ELR (cell line): ENCODE measurements around the gene GFOD2.
"Not testable (repeated sequence)": the region's sequence is repeated elsewhere in the genome, so short reads cannot be mapped to it uniquely, and the experiment has no call there.

Experiments used
- DNase-seq: peaks from one replicate; pipeline ENCODE4 v3.0.0-alpha.2; 2015; ENCODE audit warnings: low read depth

The GFOD2 gene, protein sequence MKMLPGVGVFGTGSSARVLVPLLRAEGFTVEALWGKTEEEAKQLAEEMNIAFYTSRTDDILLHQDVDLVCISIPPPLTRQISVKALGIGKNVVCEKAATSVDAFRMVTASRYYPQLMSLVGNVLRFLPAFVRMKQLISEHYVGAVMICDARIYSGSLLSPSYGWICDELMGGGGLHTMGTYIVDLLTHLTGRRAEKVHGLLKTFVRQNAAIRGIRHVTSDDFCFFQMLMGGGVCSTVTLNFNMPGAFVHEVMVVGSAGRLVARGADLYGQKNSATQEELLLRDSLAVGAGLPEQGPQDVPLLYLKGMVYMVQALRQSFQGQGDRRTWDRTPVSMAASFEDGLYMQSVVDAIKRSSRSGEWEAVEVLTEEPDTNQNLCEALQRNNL

DNA sequence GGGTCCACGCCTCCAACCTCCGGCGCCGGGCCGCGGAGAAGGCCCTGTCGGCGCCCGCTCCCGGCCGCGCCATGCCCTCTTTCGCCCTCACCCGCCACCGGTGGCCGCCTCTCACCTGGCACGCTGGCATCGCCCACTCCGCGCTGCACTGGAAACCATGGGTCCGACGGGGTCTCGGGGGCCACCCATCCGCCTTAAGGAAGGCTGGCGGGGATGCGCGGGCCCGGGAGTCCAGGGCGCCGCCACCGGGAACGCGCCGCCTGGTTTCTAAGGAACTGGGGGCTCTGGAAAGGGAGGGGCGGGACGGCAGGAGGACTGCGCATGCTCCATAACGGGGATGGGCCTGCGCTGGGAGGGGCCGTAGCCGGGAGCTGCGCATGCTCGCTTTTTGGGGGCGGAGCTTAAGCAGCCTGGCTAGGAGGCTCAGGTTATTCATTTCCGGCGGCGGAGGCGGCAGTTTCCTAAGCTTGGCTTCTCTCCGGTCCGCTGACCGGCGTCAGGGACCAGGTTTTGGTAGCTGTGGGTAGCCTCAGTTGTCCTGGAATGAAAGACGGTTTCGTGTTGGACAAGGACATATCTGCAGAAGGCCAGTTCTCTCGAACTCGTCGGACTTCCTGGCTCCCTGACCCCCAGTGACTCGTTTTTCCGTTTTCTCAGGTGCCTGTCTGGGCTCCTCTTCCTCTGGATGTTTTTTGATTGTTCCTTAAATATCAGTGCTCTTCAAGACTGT, at the start of gene GFOD2:
TSS of gene GFOD2 (minus strand) at position 269 of the 730 bp plus-strand sequence. CDS start 33,601 bp downstream, outside the sequence.
- peak; percentile 96 for DNase-seq

DNA sequence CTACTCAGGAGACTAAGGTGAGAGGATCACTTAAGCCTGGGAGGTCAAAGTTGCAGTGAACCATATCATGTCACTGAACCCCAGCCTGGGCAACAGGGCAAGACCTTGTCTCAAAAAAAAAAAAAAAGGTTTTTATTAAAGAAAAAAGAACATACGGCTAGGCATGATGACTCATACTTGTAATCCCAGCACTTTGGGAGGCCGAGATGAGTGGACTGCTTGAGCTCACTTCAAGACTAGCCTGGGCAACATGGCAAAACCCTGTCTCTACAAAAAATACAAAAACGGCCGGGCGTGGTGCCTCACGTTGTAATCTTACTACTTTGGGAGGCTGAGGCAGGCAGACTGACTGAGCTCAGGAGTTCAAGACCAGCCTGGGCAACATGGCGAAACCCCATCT, 48.8 kb upstream of the GFOD2 start:
- DNase-seq = peak; percentile 85

DNA sequence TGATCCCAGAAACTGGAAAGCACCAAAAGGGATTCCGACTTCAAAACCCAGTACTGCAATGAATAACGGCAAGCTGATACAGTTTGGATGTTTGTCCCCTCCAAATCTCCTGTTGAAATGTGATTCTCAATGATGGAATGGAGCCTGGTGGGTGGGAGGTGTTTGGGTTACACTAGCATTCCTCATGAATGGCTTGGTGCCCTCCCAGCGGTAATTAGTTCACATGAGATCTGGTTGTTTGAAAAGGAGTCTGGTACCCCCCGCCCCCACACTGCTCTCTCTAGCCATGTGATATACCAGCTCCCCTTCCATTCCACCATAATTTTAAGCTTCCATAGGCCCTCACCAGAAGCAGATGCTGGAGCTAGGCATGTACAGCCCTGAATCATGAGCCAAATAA, 47.2 kb upstream of the GFOD2 start:
- no peak for DNase-seq

DNA sequence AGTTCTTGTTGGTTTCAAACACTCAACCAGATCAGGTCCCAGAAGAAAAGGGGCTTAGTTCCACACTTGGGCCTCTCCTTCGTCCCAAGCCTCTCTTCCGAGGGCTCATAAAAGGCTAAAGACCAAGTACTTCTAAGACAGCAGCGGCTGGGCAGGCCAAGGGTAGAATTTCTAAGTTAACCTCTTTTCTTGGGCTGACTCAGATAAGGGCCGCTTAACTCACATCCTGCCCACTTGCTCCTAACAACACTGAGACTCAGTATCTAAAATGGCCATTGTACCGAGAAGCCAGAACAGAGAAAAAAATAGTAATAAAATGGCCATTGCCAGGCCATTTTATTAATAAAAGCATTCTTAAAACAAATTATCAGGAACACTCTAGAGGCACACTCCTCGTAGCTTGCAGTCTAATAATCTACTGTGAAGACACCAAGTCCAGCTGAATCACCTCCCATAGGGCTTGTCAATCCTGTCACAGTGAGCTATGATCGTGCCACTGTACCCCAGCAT, 45.1 kb upstream of the GFOD2 start:
- peak; percentile 24 for DNase-seq

DNA sequence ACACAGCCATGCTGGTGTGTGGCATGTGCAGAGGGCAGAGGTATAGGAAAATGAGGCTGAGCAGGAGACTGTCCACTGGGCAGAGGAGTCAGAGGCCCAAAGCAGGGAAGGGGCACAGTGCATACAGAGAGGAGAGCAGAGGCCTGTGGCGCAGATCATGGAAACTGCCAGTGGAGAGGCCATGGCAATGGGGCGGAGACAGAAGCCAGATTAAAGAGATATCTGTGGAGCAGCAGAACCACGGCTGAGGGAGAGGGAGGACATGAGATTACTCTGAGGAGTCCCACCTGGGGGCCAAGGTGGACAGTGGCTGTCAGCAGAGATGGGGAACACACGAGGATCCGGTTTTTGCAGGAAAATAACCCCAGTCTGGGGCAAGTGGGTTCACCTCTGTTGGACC, 44.0 kb upstream of the GFOD2 start:
- no peak for DNase-seq

DNA sequence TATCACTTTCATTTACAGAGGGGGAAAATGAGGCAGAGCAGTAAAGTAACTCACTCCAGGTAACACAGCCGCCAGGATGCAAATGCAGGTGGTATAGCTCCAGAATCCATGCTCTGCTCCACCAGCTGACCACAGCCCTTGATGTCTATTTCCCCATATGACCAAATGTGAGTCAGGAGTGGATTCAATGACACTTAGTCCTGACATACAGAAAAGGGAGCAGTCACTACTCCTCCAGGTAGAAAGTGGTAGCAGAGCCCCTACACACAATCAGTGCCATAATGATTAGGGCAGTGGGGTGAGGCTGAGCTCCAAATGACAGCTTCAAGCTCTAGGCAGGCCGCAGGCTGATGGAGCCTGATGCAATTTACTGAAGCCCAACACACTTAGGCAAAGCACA, 43.3 kb upstream of the GFOD2 start:
- DNase-seq = peak; percentile 10

DNA sequence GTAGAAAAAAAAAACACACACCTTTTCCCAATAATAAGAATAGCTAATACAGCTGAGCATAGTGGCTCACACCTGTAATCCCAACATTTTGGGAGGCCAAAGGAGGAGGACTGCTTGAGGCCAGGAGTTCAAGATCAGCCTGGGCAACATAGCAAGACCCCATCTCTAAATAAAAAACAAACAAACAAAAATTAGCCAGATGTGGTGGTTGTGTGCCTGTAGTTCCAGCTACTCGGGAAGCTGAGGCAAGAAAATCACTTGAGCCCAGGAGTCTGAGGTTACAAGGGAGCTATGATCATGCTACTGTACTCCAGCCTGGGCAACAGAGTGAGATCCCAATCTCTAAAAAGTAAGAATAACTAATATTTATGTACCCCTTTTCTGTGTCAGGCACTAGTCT, 42.8 kb upstream of the GFOD2 start:
- no peak for DNase-seq

DNA sequence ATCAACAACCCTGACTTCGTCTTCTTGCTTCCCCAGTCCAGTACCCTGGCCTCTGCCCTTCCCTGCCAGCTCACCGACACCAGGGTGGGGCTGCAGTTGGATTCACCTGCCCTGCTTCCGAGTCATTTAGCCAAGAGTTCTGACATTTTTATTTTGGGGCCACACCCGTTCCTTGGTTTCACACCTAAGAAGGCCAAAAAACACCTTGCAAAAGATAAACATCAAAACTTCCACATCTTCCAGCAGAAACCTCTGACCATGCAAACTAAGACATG, 41.8 kb upstream of the GFOD2 start:
- DNase-seq = no peak

DNA sequence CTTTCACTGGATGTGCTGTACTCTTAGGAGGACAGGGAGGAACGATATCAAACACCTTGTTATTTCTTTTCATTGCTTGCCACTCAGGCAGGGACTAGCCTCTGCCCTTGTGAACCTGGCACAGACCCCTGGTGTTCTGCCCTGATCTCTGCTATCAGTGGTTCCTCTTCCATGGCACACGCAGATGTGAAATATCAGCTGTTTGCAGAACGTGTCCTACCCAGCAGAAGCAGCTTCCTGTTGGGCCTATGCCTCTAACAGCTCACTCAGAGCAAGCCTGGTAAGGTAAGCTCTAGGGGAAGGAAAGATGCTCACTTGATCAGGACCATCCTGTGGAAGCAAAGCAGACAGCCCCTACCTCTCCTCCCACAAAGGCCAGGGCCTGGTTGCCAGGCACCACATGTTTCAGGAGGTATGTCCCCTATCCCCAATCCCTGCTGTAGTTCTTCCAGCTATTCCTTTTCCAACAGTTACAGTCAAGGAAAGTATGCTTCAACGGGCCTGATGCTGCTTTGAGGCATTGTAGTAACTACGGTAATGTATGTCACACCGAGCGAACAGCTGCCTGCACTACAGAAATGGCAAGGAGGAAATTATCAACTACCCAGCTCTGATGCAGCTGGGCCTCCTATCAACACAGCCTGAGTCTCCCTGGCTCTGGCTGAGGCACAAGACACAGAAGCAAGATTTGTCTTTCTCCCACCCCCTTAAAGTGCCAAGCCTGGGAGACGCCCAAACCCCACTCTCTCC, 41.3 kb upstream of the GFOD2 start:
- DNase-seq = no peak

DNA sequence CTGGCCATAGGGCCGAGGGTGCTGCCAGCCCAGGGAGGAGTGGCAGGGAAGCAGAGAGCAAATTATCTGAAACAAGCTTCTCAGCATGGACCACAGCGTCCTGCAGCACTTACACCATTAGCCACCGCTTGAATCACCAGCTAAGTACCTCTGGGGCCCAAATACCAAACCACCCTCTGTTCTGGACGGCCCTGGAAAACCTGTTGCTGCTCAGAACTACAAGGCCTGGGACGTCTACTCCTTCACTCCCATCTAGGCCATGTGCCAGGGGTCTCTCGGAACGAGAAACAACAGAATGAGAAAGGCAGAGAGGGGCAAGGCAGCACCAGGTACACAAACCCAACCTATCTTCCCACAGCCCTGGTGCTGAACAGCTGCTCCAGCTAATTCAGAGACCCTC, 39.9 kb upstream of the GFOD2 start:
- DNase-seq = no peak

DNA sequence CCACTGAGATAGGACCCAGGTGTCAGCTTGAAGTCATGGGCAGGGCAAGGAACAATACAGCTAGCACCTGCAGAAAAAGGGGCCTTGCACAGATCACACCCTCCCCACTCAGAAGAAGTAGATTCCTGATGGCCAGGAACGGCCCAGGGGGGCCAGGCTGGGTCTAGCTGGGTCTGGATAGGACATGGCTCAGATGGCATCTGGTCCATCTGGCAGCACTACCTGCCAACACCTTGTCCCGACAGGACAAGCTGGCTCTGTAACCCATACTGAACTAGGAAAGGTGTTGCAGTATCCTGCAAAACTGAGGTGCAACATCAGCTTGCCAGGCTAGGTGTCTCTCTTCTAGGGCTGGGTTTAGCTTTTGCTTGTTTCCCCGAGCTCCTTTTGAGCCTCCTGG, 38.9 kb upstream of the GFOD2 start:
- no peak for DNase-seq

DNA sequence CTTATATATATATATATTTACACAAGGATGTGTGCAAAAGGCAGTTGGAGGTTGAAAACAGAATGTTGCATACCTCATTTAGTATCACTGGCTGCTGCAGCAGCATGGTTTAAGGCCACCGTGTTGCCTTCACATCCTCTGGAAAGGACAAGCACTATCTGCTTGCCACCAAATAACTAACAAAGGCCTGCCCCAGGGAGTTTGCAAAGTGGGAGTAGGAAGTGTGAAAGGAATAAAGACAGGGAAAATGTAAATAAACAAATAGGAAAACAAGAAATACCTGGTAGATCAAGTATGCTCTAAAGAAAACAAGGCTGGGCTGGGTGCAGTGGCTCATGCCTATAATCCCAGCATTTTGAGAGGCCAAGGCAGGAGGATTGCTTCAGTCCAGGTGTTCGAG, 33.5 kb upstream of the GFOD2 start:
- no peak for DNase-seq

DNA sequence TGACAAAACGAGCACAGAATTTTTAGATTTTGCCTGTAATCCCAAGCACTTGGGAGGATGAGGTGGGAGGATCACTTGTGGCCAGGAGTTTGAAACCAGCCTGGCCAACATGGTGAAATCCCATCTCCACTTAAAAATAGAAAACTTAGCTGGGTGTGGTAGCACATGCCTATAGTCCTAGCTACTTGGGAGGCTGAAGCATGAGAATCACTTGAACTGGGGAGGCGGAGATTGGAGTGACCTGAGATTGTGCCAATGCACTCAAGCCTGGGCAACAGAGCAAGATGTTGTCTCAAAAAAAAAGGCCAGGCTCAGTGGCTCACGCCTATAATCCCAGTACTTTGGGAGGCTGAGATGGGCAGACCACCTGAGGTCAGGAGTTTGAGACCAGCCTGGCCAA, 32.2 kb upstream of the GFOD2 start:
- DNase-seq = not testable (repeated sequence)

DNA sequence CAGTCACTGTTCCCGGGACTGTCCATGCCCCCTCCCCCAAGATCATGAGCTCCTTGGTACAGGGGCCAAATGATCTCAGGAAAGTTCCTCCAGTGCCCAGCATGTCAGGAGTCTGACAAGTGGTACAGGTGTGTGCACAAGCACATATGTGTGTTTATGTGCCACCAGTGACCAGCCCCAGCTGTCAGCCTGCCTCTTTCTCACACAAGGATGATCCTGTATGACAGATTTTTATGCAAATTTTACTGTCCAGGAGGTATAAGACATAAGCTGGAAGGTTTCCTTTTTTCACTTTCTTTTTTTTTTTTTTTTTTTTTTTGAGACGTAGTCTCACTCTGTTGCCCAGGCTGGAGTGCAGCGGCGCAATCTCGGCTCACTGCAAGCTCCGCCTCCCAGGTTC, 31.4 kb upstream of the GFOD2 start:
- no peak for DNase-seq

DNA sequence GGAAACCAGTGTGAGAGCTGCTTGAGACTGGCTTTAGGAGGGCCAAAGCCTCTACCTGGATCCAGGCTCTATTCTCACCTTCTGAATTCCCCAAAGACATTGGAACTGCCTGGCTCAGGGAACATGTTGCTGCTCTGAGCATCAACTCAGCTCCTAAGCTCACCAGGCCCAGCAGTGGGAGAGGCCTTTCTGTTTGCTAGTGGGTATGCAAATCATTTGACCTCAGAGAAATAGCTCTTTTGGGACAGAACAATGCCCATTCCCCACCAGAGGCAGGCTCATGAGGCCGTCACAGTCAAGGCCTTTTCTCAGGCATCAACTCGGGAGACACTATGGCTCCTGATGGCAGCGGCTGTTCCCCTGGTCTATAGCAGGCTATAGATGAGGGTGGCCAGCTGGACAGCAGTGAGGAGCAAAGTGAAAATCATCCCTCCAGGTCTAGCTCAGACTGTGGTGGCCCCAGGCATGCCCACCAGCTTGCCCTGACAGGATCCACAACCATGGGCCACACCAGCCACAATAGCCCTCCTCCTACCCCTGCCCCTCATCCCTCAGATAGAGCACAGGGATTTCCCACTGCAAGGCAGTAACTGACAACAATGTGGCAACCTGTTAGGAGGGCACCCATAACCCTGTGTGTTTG, 30.4 kb upstream of the GFOD2 start:
- no peak for DNase-seq

DNA sequence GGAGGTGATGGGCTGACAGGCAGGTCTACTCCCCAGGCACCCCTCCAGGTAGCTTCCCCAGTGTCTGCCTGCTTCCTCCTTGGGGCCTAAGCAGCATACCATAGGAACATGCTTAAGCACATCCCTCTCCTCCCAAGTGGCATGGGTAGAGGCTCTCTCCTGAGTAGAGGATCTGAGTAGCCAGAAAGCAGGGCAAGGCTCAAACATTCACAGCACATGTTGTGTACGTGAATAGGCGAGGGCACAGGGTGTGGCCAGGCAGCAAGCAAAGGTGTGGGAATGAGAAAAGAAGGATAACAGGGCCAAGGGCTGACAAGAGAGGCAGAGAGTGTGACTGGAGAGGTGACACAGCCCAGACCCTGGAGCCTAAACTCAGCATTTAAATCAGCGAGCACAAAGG, 29.7 kb upstream of the GFOD2 start:
- no peak for DNase-seq

DNA sequence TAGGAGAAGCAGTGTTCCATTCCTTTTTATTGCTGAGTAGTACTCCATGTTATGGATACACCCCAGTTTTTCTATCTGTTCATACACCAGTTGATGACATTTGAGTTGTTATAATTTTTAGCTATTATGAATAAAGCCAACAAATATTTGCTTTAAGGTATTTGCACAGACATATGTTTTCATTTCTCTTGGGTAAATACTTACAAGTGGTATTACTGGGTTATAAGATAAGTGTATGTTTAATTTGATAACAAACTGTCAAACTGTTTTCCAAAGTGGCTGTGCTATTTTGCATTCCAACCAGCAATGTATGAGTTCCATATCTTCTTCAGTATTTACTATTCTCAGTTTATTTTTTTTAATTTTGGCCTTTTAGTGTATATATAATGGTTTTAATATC, 27.7 kb upstream of the GFOD2 start:
- no peak for DNase-seq

DNA sequence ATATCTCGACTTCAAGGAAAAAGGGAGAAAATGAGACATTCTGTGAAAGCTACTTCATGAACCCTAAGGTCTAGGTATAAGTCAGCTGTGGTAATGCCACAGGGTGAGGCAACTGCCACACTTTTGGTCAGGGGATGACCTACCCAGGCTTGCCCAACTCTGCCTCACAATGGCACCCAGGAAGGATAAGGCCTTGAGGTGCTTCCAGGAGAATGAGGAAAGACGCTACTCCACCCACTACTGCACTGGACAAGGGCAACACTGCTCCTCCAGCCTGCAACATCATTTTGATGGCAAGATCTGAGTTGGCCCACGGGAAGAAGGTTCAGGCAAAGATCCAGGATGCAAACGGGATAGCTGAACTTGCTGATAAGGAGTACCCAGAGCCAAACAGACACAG, 22.0 kb upstream of the GFOD2 start:
- DNase-seq = no peak

DNA sequence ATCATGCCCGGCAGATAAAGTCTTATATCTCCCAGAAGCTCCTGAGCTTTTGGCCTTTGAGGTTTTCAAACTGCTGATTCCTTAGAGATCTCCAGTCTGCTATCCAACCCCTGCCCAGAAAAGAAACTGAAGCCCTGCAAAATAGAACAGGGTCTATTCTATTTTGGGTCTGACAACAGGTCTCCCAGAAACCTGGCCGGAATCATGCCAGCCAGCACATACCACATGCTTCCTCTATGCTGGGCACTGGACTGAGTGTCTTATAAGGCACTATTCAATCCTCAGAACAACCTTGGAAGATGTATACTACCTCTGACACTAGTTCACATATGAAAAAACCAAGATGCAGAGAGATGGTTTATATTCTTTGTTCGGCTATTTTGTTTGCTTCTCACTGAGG, 21.3 kb upstream of the GFOD2 start:
- no peak for DNase-seq

DNA sequence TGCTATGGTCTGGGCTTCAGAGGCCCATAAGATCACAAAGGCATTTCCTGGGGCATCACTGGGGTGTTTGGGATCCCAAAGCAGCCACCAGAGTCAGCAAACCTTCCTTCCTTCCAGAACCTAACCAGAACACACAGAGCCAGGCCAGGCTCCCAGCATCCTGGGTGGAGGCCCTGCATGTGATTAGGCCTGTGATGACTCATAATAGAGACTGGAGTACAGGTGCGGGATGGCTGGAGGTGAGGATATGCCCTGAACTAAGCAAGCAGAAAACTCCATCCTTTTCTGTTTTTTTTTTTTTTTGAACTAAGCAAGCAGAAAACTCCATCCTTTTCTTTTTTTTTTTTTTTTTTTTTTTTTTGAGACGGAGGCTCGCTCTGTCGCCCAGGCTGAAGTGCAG, 17.7 kb upstream of the GFOD2 start:
- DNase-seq = peak; percentile 32

DNA sequence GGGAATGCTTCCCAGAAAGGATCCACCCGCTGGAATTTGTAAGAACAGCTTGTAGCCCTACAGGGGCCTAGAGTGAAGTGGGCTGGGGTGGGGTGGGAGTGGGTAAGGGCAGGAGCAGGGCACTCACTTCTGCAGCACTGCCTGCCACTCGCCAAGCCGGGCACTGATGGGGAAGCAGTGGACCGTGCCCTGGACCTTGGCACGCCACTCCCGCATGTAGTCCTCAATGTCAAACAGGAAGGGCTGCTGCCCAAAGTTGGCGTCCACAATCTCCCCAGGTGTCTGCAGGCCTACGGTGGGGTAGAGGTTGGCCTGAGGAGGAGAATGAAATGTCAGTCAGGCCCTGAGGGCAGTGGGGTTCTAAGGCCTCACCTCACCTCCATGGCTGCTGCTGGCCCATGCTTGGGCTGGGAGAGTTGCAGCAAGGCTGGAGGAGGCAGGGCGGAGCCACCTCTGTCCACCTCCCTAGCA, 15.7 kb upstream of the GFOD2 start:
- no peak for DNase-seq

DNA sequence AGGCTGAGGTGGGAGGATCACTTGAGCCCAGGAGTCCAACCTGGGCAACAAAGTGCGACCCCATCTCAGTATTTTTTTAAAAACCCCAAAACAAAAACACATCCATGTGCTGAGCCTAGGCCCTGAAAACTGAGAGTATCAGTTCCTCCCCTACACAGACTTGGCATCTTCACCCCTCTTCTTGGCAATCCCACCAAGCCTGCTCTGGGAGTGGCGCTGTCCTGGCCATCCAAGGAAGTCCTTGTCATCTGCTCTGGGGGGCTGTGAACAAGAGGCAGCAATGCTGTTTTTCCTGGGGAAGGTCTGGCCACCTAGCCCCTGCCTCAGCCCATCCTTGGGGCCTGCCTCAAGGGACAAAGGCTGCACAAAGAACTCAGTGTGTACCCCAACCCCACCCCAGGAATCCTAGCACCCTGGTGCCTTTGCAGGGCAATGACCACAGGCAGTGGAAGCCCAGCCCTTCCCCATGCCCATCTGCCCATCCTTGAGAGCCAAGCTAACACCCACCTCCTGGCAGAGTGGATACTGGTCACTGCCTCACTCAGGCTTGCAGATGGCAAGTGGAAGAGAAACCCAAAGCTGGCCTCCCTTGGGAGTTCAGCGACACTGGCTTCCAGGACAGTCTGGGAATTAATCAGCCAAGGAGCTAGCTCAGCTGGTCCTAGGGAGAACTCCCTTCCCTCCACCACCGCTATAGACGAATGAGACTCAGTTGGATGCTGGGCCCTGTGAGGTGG, 14.8 kb upstream of the GFOD2 start:
- no peak for DNase-seq
